ENCODE results near the gene ALX4. TPM values are rescaled to one million over a fixed set of nuclear protein-coding genes. Genes with fewer than 3 reads are reported as not detected.

The ALX4 gene
- total RNA-seq, 1 donor from 2014 or later, result not detected

DNA sequence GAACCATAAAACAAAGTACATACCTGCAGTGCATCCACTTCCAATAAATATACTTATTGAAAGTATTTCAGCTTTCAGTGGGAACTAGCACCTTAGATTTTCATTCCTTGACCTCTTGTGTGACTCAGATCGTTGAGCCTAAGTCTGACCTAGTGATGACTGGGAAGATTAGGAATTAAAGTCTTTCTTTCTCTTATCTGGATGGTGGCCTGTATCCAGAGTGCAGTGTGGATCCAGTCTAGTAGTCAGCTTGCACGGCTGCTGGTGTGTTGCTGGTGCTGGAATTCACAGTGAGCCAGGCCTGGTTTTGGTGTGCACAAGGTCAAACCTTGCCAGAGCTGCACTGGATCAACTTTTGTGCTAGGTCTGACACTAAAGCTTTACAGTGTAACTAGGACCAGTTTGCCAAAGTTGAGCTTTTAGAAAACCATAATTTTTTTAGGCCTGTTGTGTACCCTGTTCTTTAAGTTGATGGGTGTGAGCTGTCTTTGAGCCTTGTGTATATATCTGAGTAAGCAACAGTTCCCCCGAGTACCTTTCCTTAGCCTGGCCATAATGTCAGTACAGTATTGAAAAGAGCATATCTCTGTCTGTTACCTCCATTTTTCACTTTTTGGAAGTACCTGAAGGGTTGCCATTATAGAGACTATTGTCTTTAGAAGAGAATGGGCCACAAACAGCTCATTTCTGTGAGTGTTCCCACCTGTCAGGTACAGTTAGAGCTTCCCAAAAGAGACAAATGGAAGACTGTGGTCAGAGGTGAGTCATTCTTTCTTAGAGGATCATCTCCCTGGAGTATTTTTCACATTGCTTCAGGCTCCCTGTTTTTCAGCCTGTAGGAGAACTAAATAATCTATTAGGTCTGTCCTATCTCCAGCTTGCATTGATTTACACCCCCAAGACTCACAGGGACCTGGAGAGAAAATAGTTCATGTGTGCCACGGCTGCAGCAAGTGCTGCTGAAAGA is 89.8 kb downstream of the ALX4 start:
- no peaks in the 10 kb centered on the region for H3K36me3 ChIP-seq
- no peaks in the 10 kb centered on the region for H3K9me3 ChIP-seq
- no peak for TF ChIP-seq POLR2AphosphoS5 (IDR thresholded peaks at IDR 0.05; ENCODE audit: insufficient read depth in 1 of 2, low read depth in 1 of 2)
- TF ChIP-seq POLR2A (IDR thresholded peaks at IDR 0.05), result no peak
- TF ChIP-seq, protein P1, sequence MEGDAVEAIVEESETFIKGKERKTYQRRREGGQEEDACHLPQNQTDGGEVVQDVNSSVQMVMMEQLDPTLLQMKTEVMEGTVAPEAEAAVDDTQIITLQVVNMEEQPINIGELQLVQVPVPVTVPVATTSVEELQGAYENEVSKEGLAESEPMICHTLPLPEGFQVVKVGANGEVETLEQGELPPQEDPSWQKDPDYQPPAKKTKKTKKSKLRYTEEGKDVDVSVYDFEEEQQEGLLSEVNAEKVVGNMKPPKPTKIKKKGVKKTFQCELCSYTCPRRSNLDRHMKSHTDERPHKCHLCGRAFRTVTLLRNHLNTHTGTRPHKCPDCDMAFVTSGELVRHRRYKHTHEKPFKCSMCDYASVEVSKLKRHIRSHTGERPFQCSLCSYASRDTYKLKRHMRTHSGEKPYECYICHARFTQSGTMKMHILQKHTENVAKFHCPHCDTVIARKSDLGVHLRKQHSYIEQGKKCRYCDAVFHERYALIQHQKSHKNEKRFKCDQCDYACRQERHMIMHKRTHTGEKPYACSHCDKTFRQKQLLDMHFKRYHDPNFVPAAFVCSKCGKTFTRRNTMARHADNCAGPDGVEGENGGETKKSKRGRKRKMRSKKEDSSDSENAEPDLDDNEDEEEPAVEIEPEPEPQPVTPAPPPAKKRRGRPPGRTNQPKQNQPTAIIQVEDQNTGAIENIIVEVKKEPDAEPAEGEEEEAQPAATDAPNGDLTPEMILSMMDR (IDR thresholded peaks at IDR 0.05), result no peak
- no peaks in the 10 kb centered on the region for H3K4me1 ChIP-seq
- no peak overlapping the region for H3K27ac ChIP-seq
- intact Hi-C loops (cut with DNase I), result no loop called here
- DNase-seq (ENCODE audit: extremely low spot score in 2 of 2), result no peak
- no peak overlapping the region for H3K4me3 ChIP-seq
- no peaks in the 10 kb centered on the region for H3K27me3 ChIP-seq

DNA sequence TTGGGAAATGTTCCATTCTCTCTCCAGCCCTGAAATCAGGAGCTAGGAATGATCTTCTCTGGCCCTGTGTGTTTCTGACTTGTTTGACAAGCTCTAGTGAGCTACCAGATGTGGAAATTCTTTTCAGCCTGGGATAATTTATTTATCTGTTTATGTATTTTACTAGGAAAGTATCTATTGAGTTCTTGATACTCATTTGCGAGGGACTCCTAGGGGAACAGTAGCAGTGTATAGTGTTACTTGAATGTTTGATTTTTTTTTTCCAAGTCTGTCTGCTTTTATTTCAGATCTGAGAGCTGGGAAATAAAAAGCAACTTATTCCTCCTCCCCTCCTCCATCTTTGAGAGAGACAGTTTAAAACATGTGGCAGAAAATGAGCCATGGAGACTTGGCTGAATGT is 92.5 kb downstream of the ALX4 start:
- intact Hi-C loops (cut with DNase I), result no loop called here
- Histone ChIP-seq H3K4me3 (no peak overlapping the region), H3K27me3 (no peaks in the 10 kb centered on the region), H3K9me3 (no peaks in the 10 kb centered on the region), H3K27ac (no peak overlapping the region), H3K36me3 (no peaks in the 10 kb centered on the region), H3K4me1 (no peaks in the 10 kb centered on the region)
- DNase-seq (ENCODE audit: extremely low spot score in 2 of 2), result no peak
- TF ChIP-seq POLR2A (IDR thresholded peaks at IDR 0.05), result no peak
- no peak for TF ChIP-seq POLR2AphosphoS5 (IDR thresholded peaks at IDR 0.05; ENCODE audit: insufficient read depth in 1 of 2, low read depth in 1 of 2)
- TF ChIP-seq, protein P1 (IDR thresholded peaks at IDR 0.05), result no peak

DNA sequence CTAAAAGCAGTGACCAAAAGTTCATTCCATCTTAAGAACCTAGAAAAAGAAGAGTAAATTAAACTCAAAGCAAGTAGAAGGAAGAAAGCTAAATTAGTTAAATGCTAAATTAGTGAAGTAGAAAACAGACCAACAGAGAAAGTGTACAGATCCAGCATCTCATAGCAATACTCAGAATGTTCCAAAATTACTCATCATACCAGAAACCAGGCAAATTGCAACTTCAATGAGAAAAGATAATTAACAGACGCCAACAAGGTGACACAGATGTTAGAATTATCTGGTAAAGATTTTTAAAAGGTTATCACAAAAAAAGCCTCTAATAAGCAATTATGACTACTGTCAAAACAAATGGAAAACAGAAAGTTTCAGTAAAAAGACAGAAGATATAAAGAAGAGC is 96.8 kb downstream of the ALX4 start:
- Histone ChIP-seq H3K9me3 (no peaks in the 10 kb centered on the region), H3K4me3 (no peak overlapping the region), H3K36me3 (no peaks in the 10 kb centered on the region), H3K27ac (no peak overlapping the region), H3K4me1 (no peaks in the 10 kb centered on the region), H3K27me3 (no peaks in the 10 kb centered on the region)
- no peak for TF ChIP-seq POLR2A (IDR thresholded peaks at IDR 0.05)
- TF ChIP-seq, protein P1 (IDR thresholded peaks at IDR 0.05), result no peak
- TF ChIP-seq POLR2AphosphoS5 (IDR thresholded peaks at IDR 0.05; ENCODE audit: insufficient read depth in 1 of 2, low read depth in 1 of 2), result no peak
- intact Hi-C loops (cut with DNase I), result no loop called here
- no peak for DNase-seq (ENCODE audit: extremely low spot score in 2 of 2)

DNA sequence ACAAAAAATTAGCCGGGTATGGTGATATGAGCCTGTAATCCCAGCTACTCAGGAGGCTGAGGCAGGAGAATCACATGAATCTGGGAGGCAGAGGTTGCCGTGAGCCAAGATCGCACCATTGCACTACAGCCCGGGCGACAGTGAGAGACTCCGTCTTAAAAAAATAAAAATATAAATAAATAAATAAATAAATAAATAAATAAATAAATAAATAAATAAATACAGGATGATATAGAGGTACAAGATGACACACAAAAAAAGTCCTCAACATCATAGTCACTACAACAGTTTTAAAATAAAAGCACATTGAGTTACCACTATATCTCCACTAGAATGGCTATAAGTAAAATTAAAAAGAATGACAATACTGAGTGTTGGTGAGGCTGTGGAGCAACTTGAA is 97.8 kb downstream of the ALX4 start:
- H3K27me3 ChIP-seq, result no peaks in the 10 kb centered on the region
- no peak for TF ChIP-seq POLR2AphosphoS5 (IDR thresholded peaks at IDR 0.05; ENCODE audit: insufficient read depth in 1 of 2, low read depth in 1 of 2)
- TF ChIP-seq, protein P1 (IDR thresholded peaks at IDR 0.05), result no peak
- no peak for TF ChIP-seq POLR2A (IDR thresholded peaks at IDR 0.05)
- intact Hi-C loops (cut with DNase I), result no loop called here
- no peak overlapping the region for H3K4me3 ChIP-seq
- no peak for DNase-seq (ENCODE audit: extremely low spot score in 2 of 2)
- no peaks in the 10 kb centered on the region for H3K9me3 ChIP-seq
- H3K36me3 ChIP-seq, result peaks cover 0 to 7% of the 10 kb centered on the region in 2 donors
- H3K4me1 ChIP-seq, result no peaks in the 10 kb centered on the region
- H3K27ac ChIP-seq, result no peak overlapping the region

Other genes starting within 250 kb of the ALX4 start
- 8.1 TPM for gene ACCS, start 243.9 kb downstream of the ALX4 start, total RNA-seq
- 78.6 TPM for gene EXT2, start 214.5 kb downstream of the ALX4 start, total RNA-seq